Ishikawa (cell line): ENCODE data around the gene CSHL1.
"Not testable (repeated sequence)": the region's sequence is repeated elsewhere in the genome, so short reads cannot be mapped to it uniquely, and the experiment has no call there.

Experiments used
- CEBPB ChIP-seq: IDR thresholded peaks from 2 replicates; pipeline ENCODE4 v1.6.1; 2012
- CREB1 ChIP-seq: IDR thresholded peaks from 2 replicates; pipeline ENCODE4 v1.6.1; 2012; ENCODE audit warnings: low read depth
- EGR1 ChIP-seq: IDR thresholded peaks from 2 replicates; pipeline ENCODE4 v1.6.1; 2012
- EP300 ChIP-seq: IDR thresholded peaks from 2 replicates; pipeline ENCODE4 v1.6.1; 2012; ENCODE audit warnings: borderline replicate concordance
- FOXM1 ChIP-seq: IDR thresholded peaks from 2 replicates; pipeline ENCODE4 v1.6.1; 2012; ENCODE audit warnings: low read depth, borderline replicate concordance
- NFIC ChIP-seq: IDR thresholded peaks from 2 replicates; pipeline ENCODE4 v1.6.1; 2012
- RAD21 ChIP-seq: IDR thresholded peaks from 2 replicates; pipeline ENCODE4 v1.6.1; 2012; ENCODE audit warnings: low read depth
- TCF12 ChIP-seq: IDR thresholded peaks from 2 replicates; pipeline ENCODE4 v1.6.1; 2012; ENCODE audit warnings: low read depth
- TEAD4 ChIP-seq: IDR thresholded peaks from 2 replicates; pipeline ENCODE4 v1.6.1; 2012
- YY1 ChIP-seq: IDR thresholded peaks from 2 replicates; pipeline ENCODE4 v1.6.1; 2012; ENCODE audit warnings: low read depth
- ZBTB7A ChIP-seq: IDR thresholded peaks from 2 replicates; pipeline ENCODE4 v1.6.1; 2012; ENCODE audit warnings: low read depth
- TF ChIP-seq, protein P1 (sequence below): IDR thresholded peaks from 2 replicates; pipeline ENCODE4 v1.6.1; 2012; ENCODE audit warnings: low read depth, mild to moderate bottlenecking
- TF ChIP-seq, protein P2 (sequence below): IDR thresholded peaks from 2 replicates; pipeline ENCODE4 v1.6.1; 2012
- TF ChIP-seq, protein P3 (sequence below): IDR thresholded peaks from 2 replicates; pipeline ENCODE4 v1.6.1; 2012

Gene CSHL1

DNA sequence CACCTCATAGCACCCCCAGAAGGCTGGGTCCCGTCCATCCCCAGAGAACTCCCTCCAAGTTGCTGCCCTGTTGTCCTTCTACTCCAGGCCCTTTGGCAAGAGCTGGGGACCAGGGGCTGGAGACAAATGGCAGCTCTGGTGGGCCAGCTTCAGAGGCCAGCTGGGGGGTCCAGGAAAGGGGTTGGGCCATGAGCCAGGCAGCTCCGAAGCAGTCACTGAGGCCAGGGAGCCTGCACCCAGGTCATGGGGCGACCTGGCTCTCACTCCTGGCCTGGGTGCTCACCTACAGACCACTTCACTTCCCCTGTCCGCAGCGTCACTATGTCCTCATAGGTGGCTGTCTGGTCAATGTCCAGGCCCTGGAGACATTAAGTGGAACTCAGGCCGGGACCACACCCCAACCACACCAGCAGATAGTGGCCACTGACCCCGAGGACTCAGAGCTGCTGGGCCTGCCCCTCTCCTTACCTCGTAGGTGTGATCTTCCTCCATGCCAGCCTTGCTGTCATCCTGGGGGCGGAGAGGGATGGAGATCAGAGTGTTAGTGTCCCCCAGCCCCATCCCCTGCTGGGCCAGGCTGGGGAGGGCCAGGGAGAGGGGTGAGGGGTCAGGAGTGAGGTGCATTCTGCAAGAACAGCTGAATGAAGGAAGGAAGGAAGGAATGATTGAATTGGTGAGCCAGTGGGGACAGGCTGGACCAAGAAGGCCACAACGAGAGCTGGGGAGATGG, 18.1 kb upstream of the CSHL1 start:
- TF ChIP-seq NFIC (no peak), TEAD4 (no peak), YY1 (no peak), RAD21 (no peak), CEBPB (no peak), FOXM1 (no peak), TCF12 (no peak)
- TF ChIP-seq, protein P1, sequence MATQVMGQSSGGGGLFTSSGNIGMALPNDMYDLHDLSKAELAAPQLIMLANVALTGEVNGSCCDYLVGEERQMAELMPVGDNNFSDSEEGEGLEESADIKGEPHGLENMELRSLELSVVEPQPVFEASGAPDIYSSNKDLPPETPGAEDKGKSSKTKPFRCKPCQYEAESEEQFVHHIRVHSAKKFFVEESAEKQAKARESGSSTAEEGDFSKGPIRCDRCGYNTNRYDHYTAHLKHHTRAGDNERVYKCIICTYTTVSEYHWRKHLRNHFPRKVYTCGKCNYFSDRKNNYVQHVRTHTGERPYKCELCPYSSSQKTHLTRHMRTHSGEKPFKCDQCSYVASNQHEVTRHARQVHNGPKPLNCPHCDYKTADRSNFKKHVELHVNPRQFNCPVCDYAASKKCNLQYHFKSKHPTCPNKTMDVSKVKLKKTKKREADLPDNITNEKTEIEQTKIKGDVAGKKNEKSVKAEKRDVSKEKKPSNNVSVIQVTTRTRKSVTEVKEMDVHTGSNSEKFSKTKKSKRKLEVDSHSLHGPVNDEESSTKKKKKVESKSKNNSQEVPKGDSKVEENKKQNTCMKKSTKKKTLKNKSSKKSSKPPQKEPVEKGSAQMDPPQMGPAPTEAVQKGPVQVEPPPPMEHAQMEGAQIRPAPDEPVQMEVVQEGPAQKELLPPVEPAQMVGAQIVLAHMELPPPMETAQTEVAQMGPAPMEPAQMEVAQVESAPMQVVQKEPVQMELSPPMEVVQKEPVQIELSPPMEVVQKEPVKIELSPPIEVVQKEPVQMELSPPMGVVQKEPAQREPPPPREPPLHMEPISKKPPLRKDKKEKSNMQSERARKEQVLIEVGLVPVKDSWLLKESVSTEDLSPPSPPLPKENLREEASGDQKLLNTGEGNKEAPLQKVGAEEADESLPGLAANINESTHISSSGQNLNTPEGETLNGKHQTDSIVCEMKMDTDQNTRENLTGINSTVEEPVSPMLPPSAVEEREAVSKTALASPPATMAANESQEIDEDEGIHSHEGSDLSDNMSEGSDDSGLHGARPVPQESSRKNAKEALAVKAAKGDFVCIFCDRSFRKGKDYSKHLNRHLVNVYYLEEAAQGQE = no peak
- TF ChIP-seq, protein P2, sequence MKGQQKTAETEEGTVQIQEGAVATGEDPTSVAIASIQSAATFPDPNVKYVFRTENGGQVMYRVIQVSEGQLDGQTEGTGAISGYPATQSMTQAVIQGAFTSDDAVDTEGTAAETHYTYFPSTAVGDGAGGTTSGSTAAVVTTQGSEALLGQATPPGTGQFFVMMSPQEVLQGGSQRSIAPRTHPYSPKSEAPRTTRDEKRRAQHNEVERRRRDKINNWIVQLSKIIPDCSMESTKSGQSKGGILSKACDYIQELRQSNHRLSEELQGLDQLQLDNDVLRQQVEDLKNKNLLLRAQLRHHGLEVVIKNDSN = no peak

DNA sequence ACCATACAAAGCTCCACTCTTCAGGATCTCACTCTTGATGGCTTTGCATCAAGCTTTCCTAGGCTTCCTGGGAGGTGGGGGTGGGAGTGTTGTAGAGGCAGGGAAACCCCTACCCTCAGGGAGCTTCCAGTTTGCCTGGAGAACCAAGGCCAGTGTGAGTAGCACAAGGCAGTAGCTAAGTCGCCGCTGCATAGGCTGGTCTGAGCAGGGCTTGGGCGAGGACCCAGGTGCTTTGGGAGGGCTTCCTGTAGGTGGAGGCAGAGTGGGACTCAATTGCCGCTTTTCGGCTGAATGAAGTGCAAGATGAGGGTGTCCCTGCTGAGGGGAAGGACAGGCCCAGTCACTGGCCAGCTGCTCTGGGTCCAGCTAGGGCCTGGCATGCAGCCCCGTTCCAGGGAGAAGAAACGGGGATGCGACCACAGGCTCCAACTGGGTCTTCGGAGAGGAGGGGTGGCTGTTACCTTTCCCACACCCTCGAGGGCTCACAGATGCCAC, 17.2 kb upstream of the CSHL1 start:
- TF ChIP-seq TEAD4 (no peak), NFIC (no peak), EGR1 (no peak), CREB1 (no peak)
- TF ChIP-seq, protein P3, sequence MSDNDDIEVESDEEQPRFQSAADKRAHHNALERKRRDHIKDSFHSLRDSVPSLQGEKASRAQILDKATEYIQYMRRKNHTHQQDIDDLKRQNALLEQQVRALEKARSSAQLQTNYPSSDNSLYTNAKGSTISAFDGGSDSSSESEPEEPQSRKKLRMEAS = no peak

DNA sequence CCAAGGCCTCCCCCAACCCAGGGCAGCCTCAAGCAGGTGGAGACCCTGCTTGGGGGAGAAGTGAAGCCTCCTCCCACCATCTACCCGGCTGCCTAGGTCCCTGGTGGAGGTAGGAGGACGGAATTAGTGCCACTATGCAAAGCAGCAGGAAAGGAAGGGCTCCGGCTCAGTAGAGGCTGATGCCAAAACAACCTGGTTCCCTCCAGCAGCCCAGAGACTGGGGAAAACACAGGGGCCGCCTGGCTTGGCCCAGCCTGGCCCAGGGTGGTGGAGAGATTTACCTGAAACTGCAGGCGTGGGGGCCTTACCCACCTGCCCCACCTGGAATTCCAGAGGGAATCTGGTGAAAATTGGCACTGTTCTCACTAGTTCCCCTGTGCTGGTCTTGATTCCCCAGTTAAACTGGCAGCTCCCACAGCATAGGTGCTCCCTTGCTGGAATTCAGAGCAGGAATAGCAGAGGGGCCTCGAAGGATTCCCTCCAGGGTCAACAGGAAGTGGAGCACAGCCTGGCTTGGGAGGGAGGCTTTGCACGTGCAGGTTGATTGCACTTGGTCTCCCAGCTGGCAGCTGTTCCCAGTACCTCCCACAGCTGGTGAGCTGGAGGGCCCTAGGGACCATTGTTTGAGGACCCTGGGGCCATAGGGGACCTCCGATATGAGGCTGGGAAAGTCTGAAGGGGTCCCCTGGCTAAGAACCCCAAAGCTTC, 16.6 kb upstream of the CSHL1 start:
- TF ChIP-seq, protein P3 = 0 out of 2 replicates have a peak, but pooled peaks have one; percentile 22
- TF ChIP-seq EGR1 = no peak

DNA sequence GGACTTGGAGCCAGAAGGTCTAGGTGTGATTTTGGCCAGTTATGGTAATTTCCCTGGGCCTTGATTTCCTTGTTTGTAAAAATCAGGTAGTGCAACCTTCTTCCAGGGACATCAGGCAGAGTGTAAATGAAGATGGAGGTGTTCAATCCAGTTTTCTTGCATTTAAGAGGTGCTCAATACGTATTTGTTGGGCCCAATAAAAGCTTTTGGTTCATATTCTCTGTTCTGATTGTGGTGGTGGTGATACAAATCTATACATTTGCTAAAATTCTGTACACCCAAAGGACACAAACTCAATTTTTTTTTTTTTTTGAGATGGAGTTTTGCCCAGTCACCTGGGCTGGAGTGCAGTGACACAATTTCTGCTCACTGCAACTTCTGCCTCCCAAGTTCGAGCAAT, 15.1 kb upstream of the CSHL1 start:
- TF ChIP-seq ZBTB7A (no peak), EGR1 (no peak)

DNA sequence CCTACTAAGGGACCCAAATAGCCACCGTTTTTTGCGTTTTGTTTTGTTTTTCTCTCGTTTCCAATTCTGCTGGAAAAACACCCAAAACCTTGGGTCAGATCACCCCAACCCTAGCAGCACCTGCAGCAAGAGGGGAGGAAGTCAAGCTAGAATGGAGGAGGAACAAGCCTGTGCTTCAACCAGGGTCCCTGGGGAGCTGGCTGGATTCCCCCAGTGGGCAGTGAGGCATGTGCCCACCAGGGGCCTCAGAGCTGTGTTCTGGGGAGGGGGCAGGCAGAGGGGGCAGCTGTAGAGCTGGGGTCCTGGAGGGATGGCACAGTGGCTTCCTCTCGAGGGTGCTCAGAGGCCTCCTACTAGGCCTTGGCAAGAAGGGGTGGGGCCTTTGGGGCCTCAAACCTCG, 14.6 kb upstream of the CSHL1 start:
- no peak for TF ChIP-seq TEAD4
- TF ChIP-seq EP300 = no peak
- TF ChIP-seq NFIC = no peak
- no peak for TF ChIP-seq RAD21
- no peak for TF ChIP-seq YY1
- TF ChIP-seq, protein P1 = no peak
- no peak for TF ChIP-seq EGR1
- no peak for TF ChIP-seq ZBTB7A

DNA sequence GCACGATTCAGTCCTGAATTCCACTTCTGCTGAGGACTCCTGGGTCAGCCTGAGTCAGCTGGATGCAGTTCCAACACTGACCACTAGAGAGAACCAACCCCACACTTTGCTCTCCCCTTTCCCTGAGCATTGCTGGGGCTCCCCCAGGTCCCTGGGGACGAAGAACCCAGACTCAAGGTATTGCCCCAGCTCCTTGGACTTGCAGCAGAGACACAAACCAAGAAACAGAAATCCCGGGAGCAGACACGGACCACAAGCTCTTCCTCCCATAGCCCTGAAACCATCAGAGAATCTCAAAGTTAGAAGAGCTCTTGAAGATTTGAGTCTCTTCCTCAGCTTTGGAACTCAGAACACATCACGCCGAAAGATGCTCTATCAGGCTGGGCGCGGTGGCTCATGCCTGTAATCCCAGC, 8.3 kb upstream of the CSHL1 start:
- no peak for TF ChIP-seq FOXM1
- TF ChIP-seq RAD21 = peak; percentile 93
- TF ChIP-seq CREB1 = no peak

DNA sequence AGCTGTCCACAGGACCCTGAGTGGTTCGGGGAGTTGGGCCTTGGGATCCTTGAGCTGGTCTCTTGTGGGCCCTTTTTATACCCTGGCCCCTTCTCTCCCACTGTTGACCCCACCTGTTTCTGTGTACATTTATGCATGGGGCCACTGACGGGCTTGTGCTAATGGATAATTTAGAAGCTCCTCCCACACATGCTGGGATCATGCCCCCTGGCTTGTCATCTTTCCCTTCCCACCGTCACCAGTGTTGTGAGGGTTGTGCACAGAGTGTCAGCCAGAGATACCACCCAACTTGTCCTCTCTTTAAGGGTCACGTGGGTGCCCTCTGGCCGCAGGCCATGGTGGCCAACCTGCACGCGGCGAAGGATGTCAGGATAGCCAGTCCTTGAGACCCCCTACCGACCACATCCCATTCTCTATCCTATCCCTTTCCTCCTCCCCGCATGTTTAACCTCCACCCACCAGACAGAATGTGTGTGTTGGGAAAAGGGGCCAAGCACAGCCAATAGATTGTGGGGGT, 7.8 kb upstream of the CSHL1 start, which contains the start of gene GH1:
TSS of gene GH1 (minus strand) at position 51 of the 517 bp plus-strand sequence. CDS start 63 bp downstream, outside the sequence.
- TF ChIP-seq RAD21, YY1, FOXM1: not testable (repeated sequence)
